H9 (cell line): ENCODE data around the gene OR52W1. TPM values are rescaled to one million over a fixed set of nuclear protein-coding genes. Genes with fewer than 3 reads are reported as not detected.

Experiments used
- DNase-seq: peaks from one replicate; pipeline ENCODE4 v3.0.0-alpha.2; 2017
- H2AFZ ChIP-seq: one replicate; pipeline ENCODE4 v1.6.1; 2013; ENCODE audit warnings: mild to moderate bottlenecking, low read length, control low read depth, moderate library complexity
- H2AK5ac ChIP-seq: 2 replicates; pipeline ENCODE4 v1.6.1; 2013; ENCODE audit warnings: low read length, control low read depth, mixed read lengths; ENCODE audit not compliant: insufficient read length
- H2BK120ac ChIP-seq: one replicate; pipeline ENCODE4 v1.6.1; 2013; ENCODE audit warnings: low read depth, mild to moderate bottlenecking, low read length, control low read depth, inconsistent platforms; ENCODE audit not compliant: poor library complexity, severe bottlenecking
- H2BK12ac ChIP-seq: 2 replicates; pipeline ENCODE4 v1.6.1; 2013; ENCODE audit warnings: low read length, control low read depth, mixed read lengths, low read depth; ENCODE audit not compliant: insufficient read length
- H2BK15ac ChIP-seq: 2 replicates; pipeline ENCODE4 v1.6.1; 2013; ENCODE audit warnings: low read depth, low read length, control low read depth
- H2BK20ac ChIP-seq: one replicate; pipeline ENCODE4 v1.6.1; 2013; ENCODE audit warnings: low read depth, mild to moderate bottlenecking, low read length, control low read depth, inconsistent platforms; ENCODE audit not compliant: poor library complexity, severe bottlenecking
- H2BK5ac ChIP-seq: 2 replicates; pipeline ENCODE4 v1.6.1; 2013; ENCODE audit warnings: low read length, control low read depth, mixed read lengths; ENCODE audit not compliant: insufficient read length
- H3K14ac ChIP-seq: 2 replicates; pipeline ENCODE4 v1.6.1; 2013; ENCODE audit warnings: low read length, control low read depth; ENCODE audit not compliant: insufficient read depth
- H3K18ac ChIP-seq: 2 replicates; pipeline ENCODE4 v1.6.1; 2013; ENCODE audit warnings: low read depth, mild to moderate bottlenecking, mixed read lengths, low read length, control low read depth; ENCODE audit not compliant: insufficient read length
- H3K23ac ChIP-seq: 2 replicates; pipeline ENCODE4 v1.6.1; 2013; ENCODE audit warnings: low read length, control low read depth, mixed read lengths, low read depth; ENCODE audit not compliant: insufficient read length
- H3K23me2 ChIP-seq: 2 replicates; pipeline ENCODE4 v1.6.1; 2013; ENCODE audit warnings: low read depth, mild to moderate bottlenecking, mixed read lengths, low read length, control low read depth; ENCODE audit not compliant: insufficient read length, poor library complexity, severe bottlenecking
- H3K27ac ChIP-seq: 2 replicates; pipeline ENCODE4 v1.5.1; 2013; ENCODE audit warnings: low read length, control low read depth, mixed read lengths, low read depth; ENCODE audit not compliant: insufficient read length
- H3K27me3 ChIP-seq: 2 replicates; pipeline ENCODE4 v1.6.1; 2013; ENCODE audit warnings: low read length, control low read depth, inconsistent platforms; ENCODE audit not compliant: insufficient read depth
- H3K4ac ChIP-seq: 2 replicates; pipeline ENCODE4 v1.6.1; 2013; ENCODE audit warnings: low read depth, mild to moderate bottlenecking, control low read depth, inconsistent platforms, low read length, moderate library complexity
- H3K4me1 ChIP-seq: 2 replicates; pipeline ENCODE4 v1.6.1; 2013; ENCODE audit warnings: low read length, control low read depth, inconsistent platforms; ENCODE audit not compliant: insufficient read depth
- H3K4me2 ChIP-seq: 2 replicates; pipeline ENCODE4 v1.6.1; 2013; ENCODE audit warnings: low read length, control low read depth, mixed read lengths; ENCODE audit not compliant: insufficient read length, insufficient read depth
- H3K56ac ChIP-seq: 2 replicates; pipeline ENCODE4 v1.6.1; 2013; ENCODE audit warnings: low read depth, mild to moderate bottlenecking, mixed read lengths, low read length, control low read depth; ENCODE audit not compliant: insufficient read length
- H3K79me1 ChIP-seq: 2 replicates; pipeline ENCODE4 v1.6.1; 2013; ENCODE audit warnings: low read depth, mild to moderate bottlenecking, moderate library complexity, low read length, control low read depth, inconsistent platforms; ENCODE audit not compliant: insufficient read depth, poor library complexity, severe bottlenecking
- H3K79me2 ChIP-seq: 2 replicates; pipeline ENCODE4 v1.6.1; 2013; ENCODE audit warnings: low read length, control low read depth, inconsistent platforms; ENCODE audit not compliant: insufficient read depth
- H3K9ac ChIP-seq: 2 replicates; pipeline ENCODE4 v1.6.1; 2013; ENCODE audit warnings: low read length, control low read depth, mixed read lengths; ENCODE audit not compliant: insufficient read length; ENCODE audit errors: extremely low read depth
- H3K9me3 ChIP-seq: one replicate; pipeline ENCODE4 v1.6.1; 2013; ENCODE audit warnings: low read depth, low read length, inconsistent platforms; ENCODE audit not compliant: control insufficient read depth
- H3T11ph ChIP-seq: one replicate; pipeline ENCODE4 v1.6.1; 2013; ENCODE audit warnings: mild to moderate bottlenecking, low read length, control low read depth, inconsistent platforms
- H4K20me1 ChIP-seq: one replicate; pipeline ENCODE4 v1.6.1; 2013; ENCODE audit not compliant: control insufficient read depth, insufficient read length, insufficient read depth
- H4K5ac ChIP-seq: 2 replicates; pipeline ENCODE4 v1.6.1; 2013; ENCODE audit warnings: low read depth, mild to moderate bottlenecking, mixed read lengths, low read length, control low read depth; ENCODE audit not compliant: insufficient read length
- H4K8ac ChIP-seq: replicated peaks from 2 replicates; pipeline ENCODE4 v1.6.1; 2013; ENCODE audit warnings: low read length, control low read depth, mixed read lengths, low read depth; ENCODE audit not compliant: insufficient read length
- H4K91ac ChIP-seq: 2 replicates; pipeline ENCODE4 v1.6.1; 2013; ENCODE audit warnings: low read depth, mild to moderate bottlenecking, moderate library complexity, mixed read lengths, low read length, control low read depth; ENCODE audit not compliant: insufficient read length
- H3K27ac Mint-ChIP-seq, 3 experiments: 2 replicates in 2 of 3; 3 replicates in 1 of 3; pipeline ENCODE4 v1.8.0; 2020 to 2021; ENCODE audit warnings: mixed read lengths in 3 of 3, mild to moderate bottlenecking in 1 of 3, moderate library complexity in 1 of 3
- H3K27me3 Mint-ChIP-seq: 2 replicates; pipeline ENCODE4 v1.8.0; 2021; ENCODE audit warnings: low read depth, mild to moderate bottlenecking, moderate library complexity, mixed read lengths
- H3K36me3 Mint-ChIP-seq, 3 experiments: 2 replicates in 2 of 3; 3 replicates in 1 of 3; pipeline ENCODE4 v1.8.0; 2020 to 2021; ENCODE audit warnings: low read depth in 3 of 3, mixed read lengths in 3 of 3; ENCODE audit not compliant: insufficient read depth in 1 of 3
- H3K4me1 Mint-ChIP-seq, 2 experiments: 2 replicates each; pipeline ENCODE4 v1.8.0; 2020; ENCODE audit warnings: mixed read lengths in 2 of 2
- H3K4me3 Mint-ChIP-seq, 2 experiments: 2 replicates in 1 of 2; 3 replicates in 1 of 2; pipeline ENCODE4 v1.8.0; 2020 to 2021; ENCODE audit warnings: mild to moderate bottlenecking in 2 of 2, mixed read lengths in 2 of 2, moderate library complexity in 1 of 2
- H3K9me3 Mint-ChIP-seq, 2 experiments: 2 replicates in 1 of 2; 3 replicates in 1 of 2; pipeline ENCODE4 v1.8.0; 2020; ENCODE audit warnings: mild to moderate bottlenecking in 2 of 2, mixed read lengths in 2 of 2, moderate library complexity in 1 of 2
- CTCF ChIP-seq: fragments of 200-600 bp; sonication (generic); conservative IDR thresholded peaks from 3 replicates; pipeline ENCODE4 v1.8.0; 2021; ENCODE audit warnings: antibody characterized with exemption, mild to moderate bottlenecking
- WGBS: extraction: QIAGEN DNeasy Blood & Tissue Kit; methylation state at CpG from one replicate; pipeline ENCODE4 v1.1.7; 2013; ENCODE audit warnings: missing lambda C conversion rate, low lambda C conversion rate, mixed read lengths; ENCODE audit not compliant: insufficient read length; ENCODE audit errors: extremely low coverage; 5-methylcytosine and 5-hydroxymethylcytosine counted together
- total RNA-seq: library from RNA; stranded (reverse); gene quantifications from 2 replicates; pipeline ENCODE4 v1.2.1, GENCODE V29; 2021

The OR52W1 gene
- total RNA-seq, 1 experiment from 2014 or later, result not detected

GRCh38 chr11:6203327-6203726, 4.3 kb downstream of the OR52W1 start:
- Histone ChIP-seq H3T11ph (no peak overlapping the region), H3K4ac (no peak overlapping the region), H2AK5ac (no peak overlapping the region), H2BK120ac (no peak overlapping the region), H2BK20ac (no peak overlapping the region), H4K8ac (no peak overlapping the region), H2AFZ (no peak overlapping the region), H4K91ac (no peak overlapping the region), H3K79me2 (no peaks in the 10 kb centered on the region), H3K27me3 (no peaks in the 10 kb centered on the region), H3K23ac (no peak overlapping the region), H4K5ac (no peak overlapping the region), H3K79me1 (no peaks in the 10 kb centered on the region), H3K18ac (no peak overlapping the region), H3K56ac (no peak overlapping the region), H4K20me1 (no peaks in the 10 kb centered on the region), H3K27ac (no peak overlapping the region), H3K23me2 (no peaks in the 10 kb centered on the region), H3K9me3 (no peaks in the 10 kb centered on the region), H3K4me2 (no peak overlapping the region), H2BK12ac (no peak overlapping the region), H2BK5ac (no peak overlapping the region), H3K14ac (no peak overlapping the region), H2BK15ac (no peak overlapping the region), H3K9ac (no peak overlapping the region), H3K4me1 (peaks cover 3% of the 10 kb centered on the region; the same call in 1 of the 2 replicates)
- Mint-ChIP-seq H3K4me1 (peaks cover 8% of the 10 kb centered on the region in 2 experiments), H3K27me3 (no peaks in the 10 kb centered on the region), H3K36me3 (peaks cover 0 to 11% (median 0%) of the 10 kb centered on the region in 3 experiments; a peak in 4 of 7 replicates), H3K27ac (no peak overlapping the region; a peak in 1 of 7 replicates), H3K4me3 (no peak overlapping the region), H3K9me3 (no peaks in the 10 kb centered on the region)
- no CpG with 5 or more reads among the region's 3 CpGs for WGBS
- no peak for DNase-seq
- TF ChIP-seq CTCF, result no peak
